ENCODE data around the gene RBP3.

- TF ChIP-seq, protein P1, sequence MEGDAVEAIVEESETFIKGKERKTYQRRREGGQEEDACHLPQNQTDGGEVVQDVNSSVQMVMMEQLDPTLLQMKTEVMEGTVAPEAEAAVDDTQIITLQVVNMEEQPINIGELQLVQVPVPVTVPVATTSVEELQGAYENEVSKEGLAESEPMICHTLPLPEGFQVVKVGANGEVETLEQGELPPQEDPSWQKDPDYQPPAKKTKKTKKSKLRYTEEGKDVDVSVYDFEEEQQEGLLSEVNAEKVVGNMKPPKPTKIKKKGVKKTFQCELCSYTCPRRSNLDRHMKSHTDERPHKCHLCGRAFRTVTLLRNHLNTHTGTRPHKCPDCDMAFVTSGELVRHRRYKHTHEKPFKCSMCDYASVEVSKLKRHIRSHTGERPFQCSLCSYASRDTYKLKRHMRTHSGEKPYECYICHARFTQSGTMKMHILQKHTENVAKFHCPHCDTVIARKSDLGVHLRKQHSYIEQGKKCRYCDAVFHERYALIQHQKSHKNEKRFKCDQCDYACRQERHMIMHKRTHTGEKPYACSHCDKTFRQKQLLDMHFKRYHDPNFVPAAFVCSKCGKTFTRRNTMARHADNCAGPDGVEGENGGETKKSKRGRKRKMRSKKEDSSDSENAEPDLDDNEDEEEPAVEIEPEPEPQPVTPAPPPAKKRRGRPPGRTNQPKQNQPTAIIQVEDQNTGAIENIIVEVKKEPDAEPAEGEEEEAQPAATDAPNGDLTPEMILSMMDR (IDR thresholded peaks at IDR 0.05): no peak
- no peak for TF ChIP-seq POLR2A (IDR thresholded peaks at IDR 0.05)
Observed at GRCh38 chr10:47318706-47319105, 29.5 kb upstream of the RBP3 start.

Data from uterus (tissue), 2 donors.